GM23338 (cell line): Measurements from ENCODE around the gene CENPO. TPM values are rescaled to one million over a fixed set of nuclear protein-coding genes. Genes with fewer than 3 reads are reported as not detected.

Experiments used
- ATAC-seq: fragments of 200-7000 bp; cut with Tn5 transposase; 3 replicates; pipeline ENCODE4 v1.9.1; 2020
- DNase-seq: peaks from one replicate; pipeline ENCODE4 v3.0.0-alpha.2; 2015; ENCODE audit warnings: low spot score
- H2AFZ ChIP-seq: fragments of 200-600 bp; sonication (generic); 2 replicates; pipeline ENCODE4 v1.8.0; 2016; ENCODE audit warnings: antibody characterized with exemption, mild to moderate bottlenecking, moderate library complexity
- H3F3A ChIP-seq: fragments of 200-600 bp; sonication (generic); replicated peaks from 2 replicates; pipeline ENCODE4 v1.8.0; 2017; ENCODE audit warnings: antibody characterized with exemption, mixed run types, low read depth
- H3K27ac ChIP-seq: fragments of 200-600 bp; sonication (generic); 2 replicates; pipeline ENCODE4 v1.6.1; 2016; ENCODE audit warnings: low read depth
- H3K27me3 ChIP-seq: fragments of 200-600 bp; sonication (generic); 2 replicates; pipeline ENCODE4 v1.8.0; 2016; ENCODE audit warnings: mild to moderate bottlenecking, mixed run types, moderate library complexity; ENCODE audit not compliant: insufficient read depth
- H3K36me3 ChIP-seq: fragments of 200-600 bp; sonication (generic); 2 replicates; pipeline ENCODE4 v1.8.0; 2016; ENCODE audit warnings: mild to moderate bottlenecking; ENCODE audit not compliant: insufficient read depth
- H3K4me1 ChIP-seq: fragments of 200-600 bp; sonication (generic); 2 replicates; pipeline ENCODE4 v1.8.0; 2016; ENCODE audit warnings: mild to moderate bottlenecking, moderate library complexity; ENCODE audit not compliant: insufficient read depth
- H3K4me2 ChIP-seq: fragments of 200-600 bp; sonication (generic); 2 replicates; pipeline ENCODE4 v1.7.1; 2017; ENCODE audit warnings: mixed run types
- H3K4me3 ChIP-seq: fragments of 200-600 bp; sonication (generic); 2 replicates; pipeline ENCODE4 v1.6.1; 2016; ENCODE audit warnings: mixed run types
- H3K79me2 ChIP-seq: fragments of 200-600 bp; sonication (generic); replicated peaks from 2 replicates; pipeline ENCODE4 v1.8.0; 2017; ENCODE audit warnings: mild to moderate bottlenecking; ENCODE audit not compliant: insufficient read depth
- H3K9me2 ChIP-seq: fragments of 200-600 bp; sonication (generic); 2 replicates; pipeline ENCODE4 v1.8.0; 2017; ENCODE audit not compliant: insufficient read depth
- H4K20me1 ChIP-seq: fragments of 200-600 bp; sonication (generic); replicated peaks from 2 replicates; pipeline ENCODE4 v1.8.0; 2017; ENCODE audit warnings: mild to moderate bottlenecking; ENCODE audit not compliant: insufficient read depth
- H3K27ac Mint-ChIP-seq: 2 replicates; pipeline ENCODE4 v1.8.0; 2020; ENCODE audit warnings: inconsistent platforms, mild to moderate bottlenecking, moderate library complexity, mixed read lengths
- H3K27me3 Mint-ChIP-seq: 3 replicates; pipeline ENCODE4 v1.8.0; 2022; ENCODE audit warnings: low read depth, mild to moderate bottlenecking, moderate library complexity, mixed read lengths, inconsistent platforms; ENCODE audit not compliant: insufficient read depth, poor library complexity
- H3K36me3 Mint-ChIP-seq: 3 replicates; pipeline ENCODE4 v1.8.0; 2021; ENCODE audit warnings: low read depth, mild to moderate bottlenecking, inconsistent platforms, moderate library complexity, mixed read lengths
- H3K4me1 Mint-ChIP-seq: 3 replicates; pipeline ENCODE4 v1.8.0; 2020; ENCODE audit warnings: mild to moderate bottlenecking, inconsistent platforms, mixed read lengths
- H3K4me3 Mint-ChIP-seq: 3 replicates; pipeline ENCODE4 v1.8.0; 2021; ENCODE audit warnings: moderate library complexity, mild to moderate bottlenecking, inconsistent platforms, mixed read lengths
- H3K9me3 Mint-ChIP-seq: 3 replicates; pipeline ENCODE4 v1.8.0; 2020; ENCODE audit warnings: moderate library complexity, mild to moderate bottlenecking, inconsistent platforms, mixed read lengths
- CREB1 ChIP-seq: fragments of 250-450 bp; sonication (Bioruptor Pico); IDR thresholded peaks from 2 replicates; pipeline ENCODE4 v1.5.0; 2020; ENCODE audit warnings: low read depth, mild to moderate bottlenecking, moderate library complexity
- EZH2 ChIP-seq: fragments of 200-600 bp; sonication (generic); IDR thresholded peaks from one replicate; pipeline ENCODE4 v1.8.0; 2017; ENCODE audit warnings: antibody characterized with exemption, mild to moderate bottlenecking, low read depth; ENCODE audit not compliant: unreplicated experiment
- EZH2phosphoT487 ChIP-seq: fragments of 200-600 bp; sonication (generic); IDR thresholded peaks from one replicate; pipeline ENCODE4 v1.8.1; 2018; ENCODE audit warnings: antibody characterized with exemption; ENCODE audit not compliant: unreplicated experiment
- JUNB ChIP-seq: IDR thresholded peaks from one replicate; pipeline ENCODE4 v1.6.1; 2016; ENCODE audit warnings: antibody characterized with exemption; ENCODE audit not compliant: unreplicated experiment
- NANOG ChIP-seq: IDR thresholded peaks from 2 replicates; pipeline ENCODE4 v1.6.1; 2016; ENCODE audit warnings: antibody characterized with exemption, borderline replicate concordance
- POLR2AphosphoS5 ChIP-seq: IDR thresholded peaks from 2 replicates; pipeline ENCODE4 v1.6.1; 2016; ENCODE audit warnings: antibody characterized with exemption, low read depth
- STAT1 ChIP-seq: IDR thresholded peaks from one replicate; pipeline ENCODE4 v1.6.1; 2016; ENCODE audit warnings: antibody characterized with exemption; ENCODE audit not compliant: unreplicated experiment
- ZNF114 ChIP-seq: fragments of 250-450 bp; sonication (Bioruptor Pico); IDR thresholded peaks from 2 replicates; pipeline ENCODE4 v1.5.0; 2020; ENCODE audit warnings: mild to moderate bottlenecking, moderate library complexity
- ZNF331 ChIP-seq: fragments of 250-450 bp; sonication (Bioruptor Pico); IDR thresholded peaks from 2 replicates; pipeline ENCODE4 v1.5.0; 2020; ENCODE audit warnings: low read depth, mild to moderate bottlenecking, moderate library complexity
- polyA plus RNA-seq: library from polyadenylated mRNA; unstranded; fragments of >200 nt; fragmentation: Nextera tagmentation; extraction: Ambion mirVana; gene quantifications from 2 replicates; pipeline ENCODE4 v1.2.1, GENCODE V29; 2016
- total RNA-seq: library from RNA; depleted of rRNA; stranded (reverse); fragments of >200 nt; shearing (Covaris generic); gene quantifications from 2 replicates; pipeline ENCODE4 v1.2.3, GENCODE V29; 2014
- TF ChIP-seq, protein P1 (sequence below): IDR thresholded peaks from 2 replicates; pipeline ENCODE4 v1.6.1; 2016; ENCODE audit warnings: antibody characterized with exemption
- TF ChIP-seq, protein P2 (sequence below): fragments of 250-450 bp; sonication (Bioruptor Pico); IDR thresholded peaks from 2 replicates; pipeline ENCODE4 v1.5.0; 2020; ENCODE audit warnings: mild to moderate bottlenecking, moderate library complexity
- TF ChIP-seq, protein P3 (sequence below): IDR thresholded peaks from one replicate; pipeline ENCODE4 v1.6.1; 2018; ENCODE audit warnings: antibody characterized with exemption; ENCODE audit not compliant: unreplicated experiment
- TF ChIP-seq, protein P4 (sequence below), 2 experiments: fragments of 200-600 bp in 1 of 2; sonication (generic) in 1 of 2; conservative IDR thresholded peaks; 2 replicates each; pipeline versions ENCODE4 v1.5.1 to v1.6.1; 2016 to 2017; ENCODE audit warnings: antibody characterized with exemption in 2 of 2, low read depth in 2 of 2, mild to moderate bottlenecking in 2 of 2, moderate library complexity in 1 of 2

The CENPO gene
- total and polyA plus RNA-seq, 2 experiments from 2014 or later: 27.0 to 44.7 TPM

DNA sequence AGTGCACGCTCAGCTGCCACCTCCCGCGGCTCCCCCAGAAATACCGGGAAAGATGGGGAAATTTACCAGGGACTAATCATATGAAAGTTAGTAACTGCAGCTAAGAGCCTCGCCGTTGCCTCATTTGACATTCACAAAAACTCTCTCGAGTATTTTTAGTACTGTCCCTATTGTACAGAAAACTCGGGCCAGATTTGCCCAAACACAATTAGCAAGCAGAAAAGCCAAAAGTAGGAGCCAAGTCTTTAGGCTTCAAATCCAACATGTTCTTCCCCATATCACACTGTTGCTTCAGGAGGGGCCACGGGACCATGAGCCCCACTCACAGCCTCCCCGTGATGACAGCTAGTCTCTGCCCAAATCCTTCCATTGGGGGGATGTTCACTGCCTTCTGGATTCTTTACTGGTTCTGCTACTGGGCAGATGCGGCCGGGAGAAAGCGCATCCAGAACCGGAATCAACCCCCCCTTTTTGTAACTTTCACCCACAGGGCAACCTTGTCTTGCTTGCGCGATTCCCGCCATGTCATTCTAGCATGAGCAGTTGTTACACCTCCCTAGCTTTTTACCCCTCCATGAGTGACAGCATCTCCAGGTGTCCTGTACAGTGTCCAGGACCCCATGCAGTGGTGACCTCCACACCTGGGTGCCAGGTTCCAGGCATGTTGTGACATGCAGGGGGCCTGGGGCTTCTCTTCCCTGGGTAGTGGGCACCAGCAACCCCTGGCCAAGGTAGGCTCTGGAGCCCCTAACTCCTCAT lies 35.2 kb downstream of the CENPO start:
- Histone ChIP-seq H3K36me3 (peaks cover 5% of the 10 kb centered on the region; the same call in 1 of the 2 replicates), H3K4me3 (no peak overlapping the region), H3K9me2 (no peaks in the 10 kb centered on the region), H3K27me3 (no peaks in the 10 kb centered on the region), H3K4me1 (0 out of 2 replicates have a peak, but pooled peaks cover 6% of the 10 kb centered on the region), H3F3A (peaks cover 9% of the 10 kb centered on the region; the same call in 1 of the 2 replicates), H4K20me1 (peaks cover 4% of the 10 kb centered on the region; the same call in 1 of the 2 replicates), H3K4me2 (no peak overlapping the region; the same call in 1 of the 2 replicates), H2AFZ (no peak overlapping the region), H3K27ac (no peak overlapping the region), H3K79me2 (no peaks in the 10 kb centered on the region)
- ATAC-seq (no peak), DNase-seq (no peak)
- Mint-ChIP-seq H3K9me3 (no peaks in the 10 kb centered on the region), H3K27me3 (peaks cover 22% of the 10 kb centered on the region), H3K4me3 (no peak overlapping the region), H3K27ac (no peak overlapping the region; the same call in 1 of the 2 replicates), H3K36me3 (peaks cover 54% of the 10 kb centered on the region), H3K4me1 (peaks cover 40% of the 10 kb centered on the region)
- TF ChIP-seq EZH2phosphoT487 (no peak), ZNF331 (CRISPR knock-in tag) (no peak), STAT1 (no peak), CREB1 (CRISPR knock-in tag) (no peak), ZNF114 (CRISPR knock-in tag) (no peak), NANOG (no peak), JUNB (no peak), POLR2AphosphoS5 (no peak), EZH2 (no peak)
- TF ChIP-seq, protein P1, sequence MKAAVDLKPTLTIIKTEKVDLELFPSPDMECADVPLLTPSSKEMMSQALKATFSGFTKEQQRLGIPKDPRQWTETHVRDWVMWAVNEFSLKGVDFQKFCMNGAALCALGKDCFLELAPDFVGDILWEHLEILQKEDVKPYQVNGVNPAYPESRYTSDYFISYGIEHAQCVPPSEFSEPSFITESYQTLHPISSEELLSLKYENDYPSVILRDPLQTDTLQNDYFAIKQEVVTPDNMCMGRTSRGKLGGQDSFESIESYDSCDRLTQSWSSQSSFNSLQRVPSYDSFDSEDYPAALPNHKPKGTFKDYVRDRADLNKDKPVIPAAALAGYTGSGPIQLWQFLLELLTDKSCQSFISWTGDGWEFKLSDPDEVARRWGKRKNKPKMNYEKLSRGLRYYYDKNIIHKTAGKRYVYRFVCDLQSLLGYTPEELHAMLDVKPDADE: no peak
- TF ChIP-seq, protein P2, sequence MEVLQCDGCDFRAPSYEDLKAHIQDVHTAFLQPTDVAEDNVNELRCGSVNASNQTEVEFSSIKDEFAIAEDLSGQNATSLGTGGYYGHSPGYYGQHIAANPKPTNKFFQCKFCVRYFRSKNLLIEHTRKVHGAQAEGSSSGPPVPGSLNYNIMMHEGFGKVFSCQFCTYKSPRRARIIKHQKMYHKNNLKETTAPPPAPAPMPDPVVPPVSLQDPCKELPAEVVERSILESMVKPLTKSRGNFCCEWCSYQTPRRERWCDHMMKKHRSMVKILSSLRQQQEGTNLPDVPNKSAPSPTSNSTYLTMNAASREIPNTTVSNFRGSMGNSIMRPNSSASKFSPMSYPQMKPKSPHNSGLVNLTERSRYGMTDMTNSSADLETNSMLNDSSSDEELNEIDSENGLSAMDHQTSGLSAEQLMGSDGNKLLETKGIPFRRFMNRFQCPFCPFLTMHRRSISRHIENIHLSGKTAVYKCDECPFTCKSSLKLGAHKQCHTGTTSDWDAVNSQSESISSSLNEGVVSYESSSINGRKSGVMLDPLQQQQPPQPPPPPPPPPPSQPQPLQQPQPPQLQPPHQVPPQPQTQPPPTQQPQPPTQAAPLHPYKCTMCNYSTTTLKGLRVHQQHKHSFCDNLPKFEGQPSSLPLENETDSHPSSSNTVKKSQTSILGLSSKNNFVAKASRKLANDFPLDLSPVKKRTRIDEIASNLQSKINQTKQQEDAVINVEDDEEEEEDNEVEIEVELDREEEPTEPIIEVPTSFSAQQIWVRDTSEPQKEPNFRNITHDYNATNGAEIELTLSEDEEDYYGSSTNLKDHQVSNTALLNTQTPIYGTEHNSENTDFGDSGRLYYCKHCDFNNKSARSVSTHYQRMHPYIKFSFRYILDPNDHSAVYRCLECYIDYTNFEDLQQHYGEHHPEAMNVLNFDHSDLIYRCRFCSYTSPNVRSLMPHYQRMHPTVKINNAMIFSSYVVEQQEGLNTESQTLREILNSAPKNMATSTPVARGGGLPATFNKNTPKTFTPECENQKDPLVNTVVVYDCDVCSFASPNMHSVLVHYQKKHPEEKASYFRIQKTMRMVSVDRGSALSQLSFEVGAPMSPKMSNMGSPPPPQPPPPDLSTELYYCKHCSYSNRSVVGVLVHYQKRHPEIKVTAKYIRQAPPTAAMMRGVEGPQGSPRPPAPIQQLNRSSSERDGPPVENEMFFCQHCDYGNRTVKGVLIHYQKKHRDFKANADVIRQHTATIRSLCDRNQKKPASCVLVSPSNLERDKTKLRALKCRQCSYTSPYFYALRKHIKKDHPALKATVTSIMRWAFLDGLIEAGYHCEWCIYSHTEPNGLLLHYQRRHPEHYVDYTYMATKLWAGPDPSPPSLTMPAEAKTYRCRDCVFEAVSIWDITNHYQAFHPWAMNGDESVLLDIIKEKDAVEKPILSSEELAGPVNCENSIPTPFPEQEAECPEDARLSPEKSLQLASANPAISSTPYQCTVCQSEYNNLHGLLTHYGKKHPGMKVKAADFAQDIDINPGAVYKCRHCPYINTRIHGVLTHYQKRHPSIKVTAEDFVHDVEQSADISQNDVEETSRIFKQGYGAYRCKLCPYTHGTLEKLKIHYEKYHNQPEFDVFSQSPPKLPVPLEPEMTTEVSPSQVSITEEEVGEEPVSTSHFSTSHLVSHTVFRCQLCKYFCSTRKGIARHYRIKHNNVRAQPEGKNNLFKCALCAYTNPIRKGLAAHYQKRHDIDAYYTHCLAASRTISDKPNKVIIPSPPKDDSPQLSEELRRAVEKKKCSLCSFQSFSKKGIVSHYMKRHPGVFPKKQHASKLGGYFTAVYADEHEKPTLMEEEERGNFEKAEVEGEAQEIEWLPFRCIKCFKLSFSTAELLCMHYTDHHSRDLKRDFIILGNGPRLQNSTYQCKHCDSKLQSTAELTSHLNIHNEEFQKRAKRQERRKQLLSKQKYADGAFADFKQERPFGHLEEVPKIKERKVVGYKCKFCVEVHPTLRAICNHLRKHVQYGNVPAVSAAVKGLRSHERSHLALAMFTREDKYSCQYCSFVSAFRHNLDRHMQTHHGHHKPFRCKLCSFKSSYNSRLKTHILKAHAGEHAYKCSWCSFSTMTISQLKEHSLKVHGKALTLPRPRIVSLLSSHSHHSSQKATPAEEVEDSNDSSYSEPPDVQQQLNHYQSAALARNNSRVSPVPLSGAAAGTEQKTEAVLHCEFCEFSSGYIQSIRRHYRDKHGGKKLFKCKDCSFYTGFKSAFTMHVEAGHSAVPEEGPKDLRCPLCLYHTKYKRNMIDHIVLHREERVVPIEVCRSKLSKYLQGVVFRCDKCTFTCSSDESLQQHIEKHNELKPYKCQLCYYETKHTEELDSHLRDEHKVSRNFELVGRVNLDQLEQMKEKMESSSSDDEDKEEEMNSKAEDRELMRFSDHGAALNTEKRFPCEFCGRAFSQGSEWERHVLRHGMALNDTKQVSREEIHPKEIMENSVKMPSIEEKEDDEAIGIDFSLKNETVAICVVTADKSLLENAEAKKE (CRISPR knock-in tag): no peak
- TF ChIP-seq, protein P3, sequence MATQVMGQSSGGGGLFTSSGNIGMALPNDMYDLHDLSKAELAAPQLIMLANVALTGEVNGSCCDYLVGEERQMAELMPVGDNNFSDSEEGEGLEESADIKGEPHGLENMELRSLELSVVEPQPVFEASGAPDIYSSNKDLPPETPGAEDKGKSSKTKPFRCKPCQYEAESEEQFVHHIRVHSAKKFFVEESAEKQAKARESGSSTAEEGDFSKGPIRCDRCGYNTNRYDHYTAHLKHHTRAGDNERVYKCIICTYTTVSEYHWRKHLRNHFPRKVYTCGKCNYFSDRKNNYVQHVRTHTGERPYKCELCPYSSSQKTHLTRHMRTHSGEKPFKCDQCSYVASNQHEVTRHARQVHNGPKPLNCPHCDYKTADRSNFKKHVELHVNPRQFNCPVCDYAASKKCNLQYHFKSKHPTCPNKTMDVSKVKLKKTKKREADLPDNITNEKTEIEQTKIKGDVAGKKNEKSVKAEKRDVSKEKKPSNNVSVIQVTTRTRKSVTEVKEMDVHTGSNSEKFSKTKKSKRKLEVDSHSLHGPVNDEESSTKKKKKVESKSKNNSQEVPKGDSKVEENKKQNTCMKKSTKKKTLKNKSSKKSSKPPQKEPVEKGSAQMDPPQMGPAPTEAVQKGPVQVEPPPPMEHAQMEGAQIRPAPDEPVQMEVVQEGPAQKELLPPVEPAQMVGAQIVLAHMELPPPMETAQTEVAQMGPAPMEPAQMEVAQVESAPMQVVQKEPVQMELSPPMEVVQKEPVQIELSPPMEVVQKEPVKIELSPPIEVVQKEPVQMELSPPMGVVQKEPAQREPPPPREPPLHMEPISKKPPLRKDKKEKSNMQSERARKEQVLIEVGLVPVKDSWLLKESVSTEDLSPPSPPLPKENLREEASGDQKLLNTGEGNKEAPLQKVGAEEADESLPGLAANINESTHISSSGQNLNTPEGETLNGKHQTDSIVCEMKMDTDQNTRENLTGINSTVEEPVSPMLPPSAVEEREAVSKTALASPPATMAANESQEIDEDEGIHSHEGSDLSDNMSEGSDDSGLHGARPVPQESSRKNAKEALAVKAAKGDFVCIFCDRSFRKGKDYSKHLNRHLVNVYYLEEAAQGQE: no peak
- TF ChIP-seq, protein P4, sequence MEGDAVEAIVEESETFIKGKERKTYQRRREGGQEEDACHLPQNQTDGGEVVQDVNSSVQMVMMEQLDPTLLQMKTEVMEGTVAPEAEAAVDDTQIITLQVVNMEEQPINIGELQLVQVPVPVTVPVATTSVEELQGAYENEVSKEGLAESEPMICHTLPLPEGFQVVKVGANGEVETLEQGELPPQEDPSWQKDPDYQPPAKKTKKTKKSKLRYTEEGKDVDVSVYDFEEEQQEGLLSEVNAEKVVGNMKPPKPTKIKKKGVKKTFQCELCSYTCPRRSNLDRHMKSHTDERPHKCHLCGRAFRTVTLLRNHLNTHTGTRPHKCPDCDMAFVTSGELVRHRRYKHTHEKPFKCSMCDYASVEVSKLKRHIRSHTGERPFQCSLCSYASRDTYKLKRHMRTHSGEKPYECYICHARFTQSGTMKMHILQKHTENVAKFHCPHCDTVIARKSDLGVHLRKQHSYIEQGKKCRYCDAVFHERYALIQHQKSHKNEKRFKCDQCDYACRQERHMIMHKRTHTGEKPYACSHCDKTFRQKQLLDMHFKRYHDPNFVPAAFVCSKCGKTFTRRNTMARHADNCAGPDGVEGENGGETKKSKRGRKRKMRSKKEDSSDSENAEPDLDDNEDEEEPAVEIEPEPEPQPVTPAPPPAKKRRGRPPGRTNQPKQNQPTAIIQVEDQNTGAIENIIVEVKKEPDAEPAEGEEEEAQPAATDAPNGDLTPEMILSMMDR (conservative IDR thresholded peaks at IDR 0.05; ENCODE audit: low read depth in 2 of 2): no peak
